GM19035 (cell line): ENCODE results near the gene OCA2.
"Not testable (repeated sequence)": the region's sequence is repeated elsewhere in the genome, so short reads cannot be mapped to it uniquely, and the experiment has no call there.

Experiments used
- ATAC-seq: cut with Tn5 transposase; IDR thresholded peaks from one replicate; pipeline ENCODE4 v1.9.1; 2021; ENCODE audit not compliant: unreplicated experiment

Gene OCA2

GRCh38 chr15:28098766-28099554, at the start of gene OCA2:
Gene OCA2, minus strand, starts transcription at chr15:28099315. Its CDS starts 17,441 bp downstream, at chr15:28081874.
- no peak for ATAC-seq

DNA sequence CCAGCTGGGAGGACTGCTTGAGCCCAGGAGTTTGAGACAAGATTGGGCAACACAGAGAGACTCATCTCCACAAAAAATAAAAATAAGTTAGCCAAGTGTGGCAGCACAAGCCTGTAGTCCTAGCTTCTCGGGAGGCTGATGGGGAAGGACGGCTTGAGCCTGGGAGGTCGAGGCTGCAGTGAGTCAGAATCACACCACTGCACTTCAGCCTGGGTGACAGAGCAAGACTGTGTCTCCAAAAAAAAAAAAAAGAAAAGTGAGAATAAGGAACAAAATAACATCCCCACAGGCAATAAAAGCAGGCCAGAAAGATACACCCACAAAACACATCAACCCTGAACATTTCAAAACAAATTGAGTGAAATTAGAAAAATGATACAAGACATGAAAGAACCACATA, 48.7 kb upstream of the OCA2 start:
- no peak for ATAC-seq

DNA sequence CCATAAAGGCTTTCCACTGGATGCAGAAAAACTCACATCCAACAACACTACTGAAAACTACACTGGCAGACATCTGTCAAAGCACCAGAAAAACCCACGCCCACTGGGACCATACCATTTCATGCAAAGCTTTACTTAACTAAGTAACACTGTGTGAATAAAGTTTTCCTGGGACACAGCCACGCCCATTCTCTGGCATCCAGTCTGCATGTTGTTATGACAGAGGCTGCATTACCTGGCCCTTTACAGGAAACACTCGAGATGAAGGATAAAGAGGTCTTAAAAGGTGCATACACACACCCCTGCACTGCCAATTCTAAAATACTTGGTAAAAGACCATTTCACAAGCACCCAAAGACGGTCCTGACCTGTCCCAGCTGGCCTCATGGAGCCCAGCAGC, 46.3 kb upstream of the OCA2 start:
- not testable (repeated sequence) for ATAC-seq

- ATAC-seq: no peak
Observed at GRCh38 chr15:28140062-28140461, 40.9 kb upstream of the OCA2 start.

- not testable (repeated sequence) for ATAC-seq
Observed at GRCh38 chr15:28137408-28138039, 38.4 kb upstream of the OCA2 start.

DNA sequence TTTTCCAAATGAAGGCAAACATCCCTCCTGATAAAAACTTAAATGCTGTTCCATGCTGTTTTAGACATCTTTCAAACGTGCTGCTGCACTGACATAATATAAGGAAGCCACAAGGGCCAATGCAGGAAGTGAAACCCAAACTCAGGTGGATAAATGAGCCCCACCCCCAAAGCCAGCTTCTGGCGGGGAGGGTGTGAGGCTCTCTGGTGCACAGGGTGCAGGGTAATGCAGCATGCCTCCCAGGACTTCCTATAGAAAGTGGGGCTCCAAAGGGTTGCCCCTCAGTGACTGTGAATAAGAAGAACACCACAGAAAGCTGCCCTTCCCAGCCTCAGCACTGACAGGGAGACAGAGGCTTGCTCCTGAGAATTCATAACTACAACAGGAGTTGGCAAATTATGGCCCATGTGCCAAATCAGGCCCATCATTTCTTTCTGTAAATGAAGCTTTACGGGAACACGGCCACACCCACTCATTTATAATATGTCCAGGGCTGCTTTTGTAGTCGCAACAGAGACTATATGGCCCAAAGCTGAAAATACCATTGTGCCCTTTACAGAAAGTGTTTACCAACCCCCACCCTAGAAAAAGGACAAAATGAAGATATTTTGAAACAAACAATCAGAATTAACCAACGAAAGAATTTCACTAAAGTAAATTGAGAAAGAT, 37.3 kb upstream of the OCA2 start:
- ATAC-seq: peak; percentile 100

DNA sequence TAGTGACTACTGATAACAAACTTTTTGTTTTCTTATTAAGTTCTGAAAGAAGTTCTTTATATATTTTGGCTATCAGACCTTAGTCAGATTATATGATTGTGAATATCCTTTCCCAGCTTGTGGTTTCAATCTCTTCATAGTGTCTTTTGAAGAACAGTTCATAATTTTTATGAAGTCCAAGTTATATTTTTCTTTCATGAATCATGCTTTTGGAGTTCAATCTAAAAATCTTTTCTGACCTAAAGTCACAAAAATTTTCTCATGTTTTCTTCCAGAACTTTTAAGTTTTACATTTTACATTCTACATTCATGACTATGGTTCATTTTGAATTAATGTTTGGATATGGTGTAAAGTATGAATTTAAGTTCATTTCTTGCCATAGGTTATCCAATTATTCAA, 34.2 kb upstream of the OCA2 start:
- ATAC-seq: no peak

GRCh38 chr15:28132524-28133275, 33.6 kb upstream of the OCA2 start:
- no peak for ATAC-seq

GRCh38 chr15:28131946-28132345, 32.8 kb upstream of the OCA2 start:
- no peak for ATAC-seq

GRCh38 chr15:28131400-28131799, 32.3 kb upstream of the OCA2 start:
- no peak for ATAC-seq

DNA sequence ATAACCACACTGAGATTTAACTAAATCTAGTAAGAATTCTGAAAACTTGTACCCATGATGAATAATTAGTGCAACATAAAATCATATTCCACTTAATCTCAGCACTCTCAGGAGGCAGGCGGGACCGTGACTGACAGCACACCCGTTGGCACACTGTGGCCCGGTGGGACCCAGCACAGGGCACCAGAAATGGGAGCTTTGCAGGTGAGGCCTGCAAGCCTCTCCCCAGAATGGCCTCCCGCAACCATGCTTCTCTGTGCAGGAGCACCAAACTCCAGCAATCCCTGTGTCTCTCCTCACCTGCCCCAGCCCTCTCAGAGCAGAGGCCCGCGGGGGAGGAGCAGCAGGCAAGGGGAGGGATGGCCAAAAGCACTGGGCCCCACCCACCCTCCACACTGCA, 31.5 kb upstream of the OCA2 start:
- ATAC-seq: no peak

- no peak for ATAC-seq
Observed at GRCh38 chr15:28129231-28129848, 30.2 kb upstream of the OCA2 start.

- ATAC-seq: no peak
Observed at GRCh38 chr15:28128031-28128430, 28.9 kb upstream of the OCA2 start.

DNA sequence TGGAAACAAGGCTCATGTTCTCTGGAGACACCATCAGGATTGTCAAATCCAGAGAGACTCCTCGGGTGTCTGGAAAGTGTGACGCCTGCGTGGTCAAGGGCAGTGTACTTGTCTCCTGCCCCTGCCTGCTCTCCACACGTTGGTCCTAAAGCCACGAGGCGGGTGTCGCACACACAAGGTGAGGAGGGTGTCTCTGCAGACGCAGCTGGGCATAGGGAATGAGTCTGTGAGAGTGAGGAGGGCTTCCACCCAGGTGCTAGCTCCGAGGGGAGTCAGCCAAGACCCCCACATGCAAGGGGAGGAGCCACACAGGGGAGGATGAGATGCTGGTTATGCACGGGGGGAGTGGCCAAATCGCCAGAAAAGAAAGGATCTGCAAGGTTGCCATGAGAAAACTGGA, 27.9 kb upstream of the OCA2 start:
- ATAC-seq: no peak

DNA sequence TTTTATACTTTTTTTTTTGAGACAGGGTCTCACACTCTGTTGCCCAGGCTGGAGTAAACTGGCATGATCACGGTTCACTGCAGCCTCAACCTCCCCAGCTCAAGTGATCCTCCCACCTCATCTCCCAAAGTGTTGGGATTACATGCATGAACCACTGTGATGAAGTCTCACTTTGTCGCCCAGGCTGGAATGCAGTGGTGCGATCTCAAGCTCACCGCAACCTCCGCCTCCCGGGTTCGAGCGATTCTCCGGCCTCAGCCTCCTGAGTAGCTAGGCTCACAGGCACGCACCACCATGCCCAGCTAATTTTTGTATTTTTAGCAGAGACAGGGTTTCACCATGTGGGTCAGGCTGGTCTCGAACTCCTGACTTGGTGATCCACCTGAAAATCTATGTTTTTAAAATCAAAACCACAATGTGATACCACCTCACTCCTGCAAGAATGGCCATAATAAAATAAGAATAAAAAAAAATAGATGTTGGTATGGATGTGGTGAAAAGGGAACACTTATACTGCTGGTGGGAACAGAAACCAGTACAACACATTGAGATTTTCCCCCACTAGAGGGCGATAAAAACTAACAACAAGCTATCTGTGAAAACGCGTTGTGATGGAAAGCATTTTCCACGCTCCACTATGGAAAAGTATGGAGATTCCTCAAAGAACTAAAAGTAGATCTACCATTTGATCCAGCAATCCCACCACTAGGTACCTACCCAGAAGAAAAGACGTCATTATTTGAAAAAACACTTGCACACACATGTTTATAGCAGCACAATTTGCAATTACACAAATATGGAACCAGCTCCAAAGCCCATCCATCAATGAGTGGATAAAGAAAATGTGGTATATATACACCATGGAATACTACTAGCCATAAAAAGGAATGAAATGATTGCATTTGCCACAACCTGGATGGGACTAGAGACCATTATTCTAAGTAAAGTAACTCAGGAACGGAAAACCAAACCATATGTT, 26.8 kb upstream of the OCA2 start:
- ATAC-seq: no peak

DNA sequence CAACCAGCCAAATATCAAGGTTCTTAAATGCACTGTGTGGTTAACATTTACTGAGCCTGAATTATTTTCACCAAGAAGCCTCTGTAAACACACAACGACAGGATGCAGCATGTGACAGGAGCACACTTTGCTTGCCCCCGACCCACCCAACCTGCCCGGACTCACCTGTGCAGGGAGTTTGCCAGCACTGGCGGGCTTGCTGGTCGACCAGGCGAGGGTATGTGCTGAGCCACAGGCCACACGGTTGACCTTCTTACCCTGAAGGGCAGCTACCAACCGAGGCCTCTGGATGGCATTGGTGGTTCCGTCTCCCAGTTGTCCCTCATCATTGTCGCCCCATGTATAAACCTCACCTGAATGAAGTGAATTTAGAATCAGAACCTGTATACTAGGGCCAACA, 25.7 kb upstream of the OCA2 start:
- no peak for ATAC-seq

DNA sequence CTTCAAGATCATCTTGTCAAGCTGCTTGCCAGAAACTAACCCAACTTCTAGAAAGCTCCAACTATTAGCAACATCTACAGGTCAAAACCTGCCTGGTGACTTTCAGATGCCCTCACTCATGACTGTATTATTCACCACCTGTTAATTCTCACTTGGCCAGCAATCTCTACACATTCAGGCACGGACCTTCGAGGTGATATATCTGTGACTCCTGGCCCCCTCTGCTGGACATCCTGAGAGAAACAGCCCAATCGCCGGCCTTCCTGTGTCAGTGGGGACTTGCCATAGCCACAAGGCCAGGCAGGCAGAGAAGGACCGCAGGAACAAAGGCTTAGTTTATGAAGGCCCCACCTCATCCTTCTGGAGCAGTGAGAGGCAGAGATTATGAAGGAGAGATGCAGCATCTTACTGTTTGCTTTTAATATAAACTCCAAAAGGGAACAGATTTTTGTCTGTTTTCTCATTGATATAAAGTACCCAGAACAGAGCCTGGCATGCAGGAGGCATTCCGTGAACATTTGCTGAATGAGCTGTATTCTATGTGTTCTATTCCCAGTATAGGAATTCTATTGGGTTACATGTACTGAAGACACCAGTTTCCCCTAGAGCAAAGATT, 24.4 kb upstream of the OCA2 start:
- peak; percentile 58 for ATAC-seq

- ATAC-seq: no peak
Observed at GRCh38 chr15:28122038-28122949, 23.2 kb upstream of the OCA2 start.
